Dermis microvascular lymphatic vessel endothelial cell (primary cell): ENCODE results near the gene ARMC10. TPM values are rescaled to one million over a fixed set of nuclear protein-coding genes. Genes with fewer than 3 reads are reported as not detected.
"Not testable (repeated sequence)": the region's sequence is repeated elsewhere in the genome, so short reads cannot be mapped to it uniquely, and the experiment has no call there.

ENCODE experiments used
- DNase-seq, 2 donors: peaks; one replicate each; pipeline versions ENCODE4 v3.0.0 to v3.0.0-alpha.2; 2010; ENCODE audit warnings: low read depth in 2 of 2
- total RNA-seq: library from RNA; depleted of rRNA; stranded (reverse); fragments of >200 nt; gene quantifications from 2 replicates; pipeline ENCODE4 v1.2.1, GENCODE V29; 2014

Gene ARMC10
- total RNA-seq, 1 donor from 2014 or later, result 30.6 TPM

DNA sequence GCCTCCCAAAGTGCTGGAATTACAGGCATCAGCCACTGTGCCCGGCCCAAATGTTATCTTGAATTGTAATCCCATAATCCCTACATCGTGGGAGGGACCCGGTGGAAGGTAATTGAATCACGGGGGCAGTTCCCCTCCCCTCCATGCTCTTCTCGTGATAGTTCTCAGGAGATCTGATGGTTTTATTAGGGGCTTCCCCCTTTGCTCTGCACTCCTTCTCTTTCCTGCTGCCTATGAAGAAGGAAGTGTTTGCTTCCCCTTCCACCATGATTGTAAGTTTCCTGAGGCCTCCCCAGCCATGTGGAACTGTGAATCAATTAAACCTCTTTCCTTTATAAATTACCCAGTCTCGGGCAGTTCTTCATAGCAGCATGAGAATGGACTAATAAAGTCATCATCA lies 3.3 kb downstream of the ARMC10 start:
- DNase-seq, result not testable (repeated sequence)

DNA sequence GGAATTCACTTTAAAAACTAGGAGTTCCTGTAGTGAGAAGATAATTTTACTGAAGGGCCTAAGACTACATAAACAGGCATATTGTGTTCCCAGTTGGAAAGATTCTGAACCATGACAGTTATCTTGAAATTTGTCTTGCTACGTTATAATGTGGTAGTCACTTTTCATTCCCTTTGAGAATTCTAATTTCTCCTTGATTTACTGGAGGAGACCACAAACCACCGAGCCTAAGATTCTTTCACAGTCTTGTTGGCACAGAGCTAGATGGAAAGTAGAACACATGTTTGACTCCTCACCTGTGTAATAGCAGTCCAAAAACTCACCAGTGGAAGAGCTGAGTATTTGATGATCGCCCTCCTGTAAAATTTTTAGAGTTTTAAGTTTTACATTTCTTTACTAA lies 4.9 kb downstream of the ARMC10 start:
- DNase-seq, result no peak

DNA sequence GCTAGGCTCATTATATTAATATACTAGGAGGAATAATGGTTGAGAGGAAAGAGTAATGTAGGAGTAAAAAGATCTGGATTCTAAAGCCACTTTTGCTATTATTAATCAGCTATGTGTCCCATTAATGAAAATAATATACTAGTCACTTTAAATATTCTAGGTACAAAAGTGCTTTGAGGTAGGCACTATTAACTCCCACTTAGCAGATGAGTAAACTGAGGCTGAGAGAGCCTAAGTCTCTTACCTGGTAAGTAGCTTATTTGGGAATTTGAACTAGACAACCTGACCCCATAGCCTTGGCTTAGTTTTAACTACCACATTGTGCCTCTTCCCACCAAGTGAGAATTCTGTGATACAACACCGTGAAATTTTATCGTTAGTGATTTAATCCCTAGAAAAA lies 6.0 kb downstream of the ARMC10 start:
- no peak for DNase-seq

DNA sequence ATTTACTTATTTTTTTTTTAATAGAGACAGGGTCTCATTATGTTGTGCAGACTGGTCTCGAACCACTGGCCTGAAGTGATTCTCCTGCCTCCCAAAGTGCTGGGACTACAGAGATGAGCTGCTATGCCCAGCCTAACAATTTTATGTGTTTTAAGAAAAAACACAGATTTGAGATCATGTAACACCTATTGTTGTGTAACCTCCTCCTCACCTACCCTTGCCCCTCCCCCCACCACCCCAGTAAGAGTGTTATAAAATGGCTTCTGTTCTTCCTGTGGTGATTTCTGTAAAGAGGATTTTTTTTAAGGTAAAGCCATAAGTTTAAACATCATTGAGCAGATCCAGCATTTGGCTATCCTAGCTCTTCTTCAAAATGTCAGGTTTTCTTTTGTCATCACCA lies 7.6 kb downstream of the ARMC10 start:
- DNase-seq, result no peak

GRCh38 chr7:103083210-103083609 lies 8.3 kb downstream of the ARMC10 start:
- no peak for DNase-seq

- not testable (repeated sequence) for DNase-seq
Measured at GRCh38 chr7:103092321-103092720, 17.4 kb downstream of the ARMC10 start.

DNA sequence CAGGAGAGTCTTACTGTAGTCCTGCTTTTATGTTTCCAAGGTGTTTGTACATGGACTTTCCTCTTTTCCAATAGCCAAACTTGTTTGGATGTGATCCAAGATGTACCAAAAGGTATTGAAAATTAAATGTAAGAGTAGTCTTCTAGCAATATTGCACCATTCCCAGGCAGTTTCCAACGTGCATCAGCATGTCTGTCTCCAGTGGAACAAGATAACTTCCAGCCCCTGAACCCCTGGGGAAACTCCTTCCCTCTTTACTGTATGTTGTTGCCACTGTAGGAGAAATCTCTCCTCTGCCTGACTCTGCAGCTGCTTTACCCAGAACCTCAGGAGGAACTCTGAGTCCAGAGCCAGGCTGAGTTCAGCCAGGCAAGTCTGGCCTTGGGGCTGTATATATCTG lies 18.5 kb downstream of the ARMC10 start:
- DNase-seq, result no peak

DNA sequence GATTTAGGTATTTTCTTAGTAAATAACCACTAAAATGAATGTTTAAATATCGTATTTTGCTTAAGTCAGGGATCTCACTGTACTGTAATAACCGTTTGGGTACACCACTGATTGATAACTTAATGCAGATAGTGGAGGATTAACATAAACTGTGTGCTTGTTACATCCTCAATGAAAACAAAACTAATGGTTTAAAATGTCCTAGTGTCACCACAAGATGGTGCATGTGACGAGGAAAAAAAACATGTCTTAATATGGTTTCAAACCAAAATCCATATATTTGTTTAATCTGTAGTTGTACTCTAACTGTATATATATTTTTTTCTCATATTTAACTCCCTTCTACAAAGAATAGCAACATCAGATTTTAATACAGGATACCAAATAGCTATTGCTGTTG lies 19.2 kb downstream of the ARMC10 start:
- no peak for DNase-seq

DNA sequence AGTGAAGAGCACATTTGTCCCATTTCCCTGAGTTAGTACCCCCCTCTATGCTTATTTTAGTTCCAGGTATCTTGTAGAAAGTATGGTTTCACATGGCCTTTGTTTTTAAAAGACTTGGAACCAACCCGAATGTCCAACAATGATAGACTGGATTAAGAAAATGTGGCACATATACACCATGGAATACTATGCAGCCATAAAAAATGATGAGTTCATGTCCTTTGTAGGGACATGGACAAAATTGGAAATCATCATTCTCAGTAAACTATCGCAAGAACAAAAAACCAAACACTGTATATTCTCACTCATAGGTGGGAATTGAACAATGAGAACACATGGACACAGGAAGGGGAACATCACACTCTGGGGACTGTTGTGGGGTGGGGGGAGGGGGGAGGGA lies 20.6 kb downstream of the ARMC10 start:
- DNase-seq, result not testable (repeated sequence)

GRCh38 chr7:103097041-103097440 lies 22.1 kb downstream of the ARMC10 start:
- DNase-seq, result no peak

GRCh38 chr7:103100348-103100747 lies 25.4 kb downstream of the ARMC10 start:
- DNase-seq, result no peak

DNA sequence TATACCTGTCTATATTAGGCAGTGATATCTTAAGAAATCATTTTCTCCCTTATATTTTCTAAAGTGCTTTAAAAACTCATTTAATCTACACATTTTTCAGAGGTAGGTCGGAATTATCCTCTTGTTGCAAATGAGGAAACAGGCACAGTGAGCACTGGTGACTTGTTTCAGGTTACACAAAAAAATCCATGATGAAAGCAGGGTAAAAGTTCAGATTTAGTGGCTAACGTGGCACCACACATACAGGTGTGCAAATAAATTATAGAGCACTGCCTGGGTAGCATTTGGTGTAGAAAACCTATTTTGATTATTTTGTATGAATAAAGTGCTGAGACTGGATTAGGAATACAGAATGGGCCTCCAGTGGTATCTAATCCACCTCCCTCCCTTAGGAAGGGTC lies 26.6 kb downstream of the ARMC10 start:
- no peak for DNase-seq

- DNase-seq, result no peak
Measured at GRCh38 chr7:103106005-103106702, 31.2 kb downstream of the ARMC10 start.

- DNase-seq, result not testable (repeated sequence)
Measured at GRCh38 chr7:103106703-103107070, 31.7 kb downstream of the ARMC10 start.

GRCh38 chr7:103113164-103113563 lies 38.2 kb downstream of the ARMC10 start:
- DNase-seq, result no peak

GRCh38 chr7:103114576-103115008 lies 39.7 kb downstream of the ARMC10 start:
- DNase-seq, result no peak

- DNase-seq, result no peak
Measured at GRCh38 chr7:103115771-103116170, 40.8 kb downstream of the ARMC10 start.

- no peak for DNase-seq
Measured at GRCh38 chr7:103116511-103116910, 41.6 kb downstream of the ARMC10 start.

DNA sequence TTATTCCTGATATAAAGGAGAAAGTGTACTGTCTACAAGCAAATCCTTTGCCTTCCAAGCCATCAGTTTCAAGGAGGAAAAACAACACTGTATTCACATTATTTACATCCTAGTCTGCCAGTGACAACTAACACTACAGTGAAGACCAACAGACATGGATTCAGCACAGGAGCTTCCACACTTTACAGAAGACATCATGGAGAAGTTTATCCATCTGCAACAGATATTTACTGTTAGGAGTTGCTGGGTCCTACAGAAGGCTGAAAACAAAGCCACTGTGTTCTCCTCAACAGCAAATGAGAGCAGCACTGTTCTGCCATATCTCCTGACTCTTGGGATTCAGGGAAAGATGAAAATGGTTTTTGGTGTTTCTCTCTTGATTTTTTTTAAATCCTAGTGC lies 42.1 kb downstream of the ARMC10 start:
- DNase-seq, result no peak

- DNase-seq, result no peak
Measured at GRCh38 chr7:103117465-103117864, 42.5 kb downstream of the ARMC10 start.

- no peak for DNase-seq
Measured at GRCh38 chr7:103119791-103120291, 44.9 kb downstream of the ARMC10 start.

DNA sequence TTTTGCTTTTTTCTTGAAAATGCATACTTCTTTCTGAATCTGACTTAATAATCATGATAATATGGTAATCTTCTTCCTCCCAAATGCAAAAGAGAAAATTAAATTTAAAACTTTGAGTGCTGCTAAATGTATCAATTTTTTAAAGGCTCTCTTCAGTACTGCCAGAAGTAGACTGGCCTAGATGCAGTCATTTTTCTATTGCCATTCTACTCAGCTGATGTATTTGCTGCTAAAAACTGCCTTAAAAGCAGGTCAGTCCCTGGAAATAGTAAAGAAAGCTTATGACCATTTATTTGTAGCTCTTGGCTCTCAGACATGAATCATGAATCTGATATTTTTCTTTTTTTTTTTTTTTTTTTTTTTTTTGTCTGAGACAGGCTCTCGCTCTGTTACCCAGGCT lies 45.4 kb downstream of the ARMC10 start:
- DNase-seq, result no peak

DNA sequence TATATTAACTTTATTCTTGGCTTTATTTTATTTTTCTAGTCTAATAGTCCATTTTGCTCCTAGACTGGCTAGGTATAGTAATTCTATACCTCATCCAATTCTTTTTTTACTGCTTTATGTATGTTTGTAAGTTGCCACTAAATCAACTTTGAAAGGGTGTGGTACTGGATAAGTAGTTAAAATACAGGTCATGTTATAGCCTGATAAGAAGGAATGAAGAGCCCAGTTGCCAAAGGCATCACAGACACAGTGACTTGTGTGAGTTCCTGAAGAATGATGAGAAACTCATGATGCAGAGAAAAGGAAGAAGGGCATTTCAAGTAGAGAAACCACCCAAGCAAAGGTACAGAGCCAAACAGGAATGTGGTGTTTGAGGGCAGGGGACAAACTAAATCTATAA lies 46.7 kb downstream of the ARMC10 start:
- DNase-seq, result no peak

- no peak for DNase-seq
Measured at GRCh38 chr7:103123529-103123928, 48.6 kb downstream of the ARMC10 start.
